K562 (cell line): ENCODE data around the gene RC3H2. TPM values are rescaled to one million over a fixed set of nuclear protein-coding genes. Genes with fewer than 3 reads are reported as not detected.
A peak's percentile ranks its signal among the peaks of the same experiment; 100 is the strongest.
"Not testable (repeated sequence)": the region's sequence is repeated elsewhere in the genome, so short reads cannot be mapped to it uniquely, and the experiment has no call there.

Experiments
- ATAC-seq: fragments of 200-7000 bp; cut with Tn5 transposase; 3 replicates; pipeline ENCODE4 v1.9.1; 2020; ENCODE audit warnings: moderate library complexity
- BruUV-seq: library from RNA; stranded (reverse); fragments of 400-500 nt; replicated peaks from 2 replicates; lab custom pipeline; 2021; lab: Mats Ljungman, UMichigan
- CTCF ChIA-PET: fragments of 300-600 bp; formaldehyde crosslinking; extraction: SDS; loops from one replicate; lab custom pipeline; 2021; ENCODE audit warnings: low intra/inter-chr PET ratio; lab: Yijun Ruan, JAX
- POLR2A ChIA-PET: fragments of 300-600, 350-650 bp; sonication (Branson Sonifier 250); formaldehyde crosslinking; extraction: SDS; loops from one replicate; lab custom pipeline; 2021; ENCODE audit warnings: antibody characterized with exemption, inconsistent platforms; lab: Yijun Ruan, JAX
- DNase-seq, 4 experiments: peaks; one replicate each; pipeline versions ENCODE4 v3.0.0 to v3.0.0-alpha.2; 2011 to 2018; ENCODE audit warnings: low spot score in 3 of 4, mixed read lengths in 3 of 4; ENCODE audit errors: extremely low read depth in 1 of 4
- FAIRE-seq: peaks from 2 replicates; lab custom pipeline; 2011; peaks lifted over from hg19 to GRCh38; lab: Jason Lieb, UNC
- H2AFZ ChIP-seq: 2 replicates; pipeline ENCODE4 v1.6.0; 2011; ENCODE audit warnings: low read depth, low read length, control low read depth, inconsistent platforms
- H3K27ac ChIP-seq: fragments of 200-600 bp; 3 replicates; pipeline ENCODE4 v1.8.0; 2011; ENCODE audit warnings: low read depth, mild to moderate bottlenecking, control low read depth, inconsistent platforms, low read length, moderate library complexity, mixed read lengths; ENCODE audit errors: extremely low read depth
- H3K27me3 ChIP-seq, 2 experiments: fragments of 300-600 bp in 1 of 2; 2 replicates in 1 of 2; 3 replicates in 1 of 2; pipeline versions ENCODE4 v1.6.0 to v1.8.0; 2011; ENCODE audit warnings: inconsistent platforms in 2 of 2, low read length in 2 of 2, mild to moderate bottlenecking in 1 of 2, mixed read lengths in 1 of 2, moderate library complexity in 1 of 2; ENCODE audit not compliant: control insufficient read depth in 2 of 2, insufficient read depth in 2 of 2
- H3K36me3 ChIP-seq: fragments of 300-600 bp; 3 replicates; pipeline ENCODE4 v1.8.0; 2011; ENCODE audit warnings: mild to moderate bottlenecking, low read length, inconsistent platforms; ENCODE audit not compliant: control insufficient read depth, insufficient read depth
- H3K4me1 ChIP-seq, 2 experiments: fragments of 200-600 bp in 1 of 2; replicated peaks in 1 of 2; 2 replicates in 1 of 2; 3 replicates in 1 of 2; pipeline versions ENCODE4 v1.5.1 to v1.8.0; 2011; ENCODE audit warnings: inconsistent platforms in 2 of 2, low read length in 2 of 2, mild to moderate bottlenecking in 1 of 2, mixed read lengths in 1 of 2, moderate library complexity in 1 of 2; ENCODE audit not compliant: control insufficient read depth in 2 of 2, insufficient read depth in 2 of 2
- H3K4me2 ChIP-seq: 2 replicates; pipeline ENCODE4 v1.6.1; 2011; ENCODE audit warnings: low read length, control low read depth, inconsistent platforms, mixed read lengths; ENCODE audit not compliant: insufficient read depth
- H3K4me3 ChIP-seq: fragments of 200-600 bp; sonication (generic), shearing (Covaris generic); 2 replicates; pipeline ENCODE4 v1.5.1; 2016; ENCODE audit warnings: control low read depth, inconsistent platforms
- H3K79me2 ChIP-seq: fragments of 200-600 bp; 3 replicates; pipeline ENCODE4 v1.8.0; 2011; ENCODE audit warnings: low read length, inconsistent platforms; ENCODE audit not compliant: control insufficient read depth, insufficient read depth
- H3K9ac ChIP-seq, 2 experiments: 2 replicates each; pipeline versions ENCODE4 v1.6.0 to v1.6.1; 2011; ENCODE audit warnings: low read depth in 2 of 2, low read length in 2 of 2, control low read depth in 1 of 2, inconsistent platforms in 1 of 2, mild to moderate bottlenecking in 1 of 2, mixed read lengths in 1 of 2; ENCODE audit not compliant: insufficient read depth in 1 of 2
- H3K9me1 ChIP-seq: one replicate; pipeline ENCODE4 v1.6.0; 2011; ENCODE audit warnings: inconsistent platforms, mild to moderate bottlenecking, low read length, moderate library complexity; ENCODE audit not compliant: control insufficient read depth, insufficient read depth
- H3K9me3 ChIP-seq: replicated peaks from 2 replicates; pipeline ENCODE4 v1.5.1; 2011; ENCODE audit warnings: low read depth, low read length, inconsistent platforms; ENCODE audit not compliant: control insufficient read depth, insufficient read depth
- H4K20me1 ChIP-seq: replicated peaks from 2 replicates; pipeline ENCODE4 v1.6.1; 2011; ENCODE audit warnings: low read length, inconsistent platforms, mixed read lengths; ENCODE audit not compliant: control insufficient read depth, insufficient read depth
- ADNP ChIP-seq: fragments of 200-800 bp; sonication (Bioruptor generic); IDR thresholded peaks from 2 replicates; pipeline ENCODE4 v1.6.1; 2016; ENCODE audit warnings: missing genetic modification characterization, missing compliant biosample characterization
- BCOR ChIP-seq: fragments of 450-650 bp; IDR thresholded peaks from 2 replicates; pipeline ENCODE4 v1.6.1; 2016
- HLTF ChIP-seq: fragments of 450-650 bp; IDR thresholded peaks from 2 replicates; pipeline ENCODE4 v1.6.1; 2016
- LARP7 ChIP-seq: fragments of 450-650 bp; IDR thresholded peaks from 2 replicates; pipeline ENCODE4 v1.6.1; 2016
- PHF20 ChIP-seq: fragments of 450-650 bp; IDR thresholded peaks from 2 replicates; pipeline ENCODE4 v1.6.1; 2018; ENCODE audit not compliant: partially characterized antibody
- TCF7L2 ChIP-seq: fragments of 150-350 bp; IDR thresholded peaks from 2 replicates; pipeline ENCODE4 v1.6.1; 2016; ENCODE audit warnings: low read depth, mild to moderate bottlenecking, low read length, moderate library complexity
- WGBS: fragments of 100-300 bp; shearing (Covaris generic); methylation state at CpG from one replicate; pipeline ENCODE4 v1.1.6; 2016; ENCODE audit warnings: low coverage, mixed read lengths; ENCODE audit not compliant: insufficient coverage; ENCODE audit errors: missing lambda C conversion rate; 5-methylcytosine and 5-hydroxymethylcytosine counted together
- in situ Hi-C: fragments of 300-500 bp; cut with MboI; formaldehyde crosslinking; loops from 4 replicates; pipeline ENCODE4 v1.15.0; 2018; ENCODE audit warnings: inconsistent platforms, mixed read lengths
- intact Hi-C: fragments of 100-400 bp; cut with micrococcal nuclease; formaldehyde crosslinking; loops from 2 replicates; pipeline ENCODE4 v1.14.2; 2022
- polyA plus RNA-seq, 8 experiments: library from polyadenylated mRNA; depleted of rRNA in 4 of 8; stranded (reverse) in 5 of 8; unstranded in 3 of 8; fragments of >200 nt; fragmentation: Nextera tagmentation in 2 of 8; fragmentation: Illumina TruSeq in 1 of 8; extraction: Ambion mirVana in 2 of 8; extraction: Trizol in 1 of 8; gene quantifications; 2 replicates each; pipeline versions ENCODE4 v1.2.1 to v1.2.3, GENCODE V29; 2011 to 2014; ENCODE audit warnings: inconsistent platforms in 1 of 8, missing spikeins in 1 of 8
- total RNA-seq, 7 experiments: library from RNA; depleted of rRNA in 6 of 7; stranded (reverse); fragments of >200 nt in 6 of 7; fragmentation: Illumina TruSeq in 2 of 7; extraction: Trizol in 2 of 7; gene quantifications; 2 replicates each; pipeline versions ENCODE4 v1.2.1 to v1.2.3, GENCODE V29; 2011 to 2021; ENCODE audit warnings: low replicate concordance in 1 of 7
- TF ChIP-seq, protein P1 (sequence below): IDR thresholded peaks from 2 replicates; pipeline ENCODE4 v1.6.1; 2016; ENCODE audit warnings: missing genetic modification characterization, missing compliant biosample characterization
- TF ChIP-seq, protein P2 (sequence below), 2 experiments: fragments of 450-650 bp; IDR thresholded peaks; 2 replicates each; pipeline ENCODE4 v1.6.1; 2016
- TF ChIP-seq, protein P3 (sequence below): sonication (generic); formaldehyde crosslinking; IDR thresholded peaks from 2 replicates; pipeline ENCODE4 v1.8.1; 2023; ENCODE audit warnings: mild to moderate bottlenecking, missing genetic modification reagents

RC3H2 gene
- total and polyA plus RNA-seq, 9 of the 15 experiments (the other 6 are each of a cell fraction or from before 2014, with no cell fraction given), result 5.6 to 35.4 (median 18.6) TPM

DNA sequence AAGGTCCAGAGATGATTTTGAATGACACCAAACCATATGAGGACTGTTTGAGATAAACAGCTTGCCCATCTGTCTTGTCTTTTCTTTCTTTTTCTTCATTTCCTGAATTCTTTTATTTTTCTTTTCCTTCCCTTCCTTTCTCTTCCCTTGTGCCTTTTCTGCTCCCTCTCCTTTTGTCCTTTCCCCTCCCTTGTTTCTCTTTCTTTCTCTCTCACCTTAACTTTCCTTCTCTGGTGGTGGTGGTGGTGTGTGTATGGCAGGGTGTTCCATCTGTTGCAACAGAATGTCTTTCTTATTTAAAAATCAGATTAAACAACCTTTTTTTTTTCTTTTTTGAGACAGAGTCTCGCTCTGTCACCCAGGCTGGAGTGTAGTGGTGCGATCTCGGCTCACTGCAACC lies 73.0 kb downstream of the RC3H2 start:
- peaks cover 4% of the 10 kb centered on the region; the same call in 1 of the 2 replicates for H4K20me1 ChIP-seq
- peak overlapping the region; percentile 69 for H2AFZ ChIP-seq
- CTCF ChIA-PET, result no interaction called here
- H3K4me1 ChIP-seq, result peaks cover 2 to 6% of the 10 kb centered on the region in 2 experiments; a peak in 4 of 5 replicates
- in situ Hi-C loops (no loop called here), intact Hi-C loops (no loop called here)
- BruUV-seq, result no TSS peak
- FAIRE-seq (no peak), DNase-seq (no peak), ATAC-seq (no peak)
- H3K9me3 ChIP-seq, result no peaks in the 10 kb centered on the region
- H3K27me3 ChIP-seq, result no peaks in the 10 kb centered on the region
- H3K9me1 ChIP-seq, result no peaks in the 10 kb centered on the region
- peaks cover 12% of the 10 kb centered on the region for H3K79me2 ChIP-seq
- H3K9ac ChIP-seq, result no peak overlapping the region
- WGBS, result 76% methylated on average over 3 of the region's 3 CpGs
- no peak overlapping the region for H3K4me2 ChIP-seq
- POLR2A ChIA-PET, result no interaction called here
- H3K36me3 ChIP-seq, result no peaks in the 10 kb centered on the region
- TF ChIP-seq, protein P1, sequence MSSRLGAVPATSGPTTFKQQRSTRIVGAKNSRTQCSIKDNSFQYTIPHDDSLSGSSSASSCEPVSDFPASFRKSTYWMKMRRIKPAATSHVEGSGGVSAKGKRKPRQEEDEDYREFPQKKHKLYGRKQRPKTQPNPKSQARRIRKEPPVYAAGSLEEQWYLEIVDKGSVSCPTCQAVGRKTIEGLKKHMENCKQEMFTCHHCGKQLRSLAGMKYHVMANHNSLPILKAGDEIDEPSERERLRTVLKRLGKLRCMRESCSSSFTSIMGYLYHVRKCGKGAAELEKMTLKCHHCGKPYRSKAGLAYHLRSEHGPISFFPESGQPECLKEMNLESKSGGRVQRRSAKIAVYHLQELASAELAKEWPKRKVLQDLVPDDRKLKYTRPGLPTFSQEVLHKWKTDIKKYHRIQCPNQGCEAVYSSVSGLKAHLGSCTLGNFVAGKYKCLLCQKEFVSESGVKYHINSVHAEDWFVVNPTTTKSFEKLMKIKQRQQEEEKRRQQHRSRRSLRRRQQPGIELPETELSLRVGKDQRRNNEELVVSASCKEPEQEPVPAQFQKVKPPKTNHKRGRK (tag), result peak; percentile 64
- TF ChIP-seq TCF7L2, result no peak
- no peak overlapping the region for H3K4me3 ChIP-seq
- no peak overlapping the region for H3K27ac ChIP-seq

DNA sequence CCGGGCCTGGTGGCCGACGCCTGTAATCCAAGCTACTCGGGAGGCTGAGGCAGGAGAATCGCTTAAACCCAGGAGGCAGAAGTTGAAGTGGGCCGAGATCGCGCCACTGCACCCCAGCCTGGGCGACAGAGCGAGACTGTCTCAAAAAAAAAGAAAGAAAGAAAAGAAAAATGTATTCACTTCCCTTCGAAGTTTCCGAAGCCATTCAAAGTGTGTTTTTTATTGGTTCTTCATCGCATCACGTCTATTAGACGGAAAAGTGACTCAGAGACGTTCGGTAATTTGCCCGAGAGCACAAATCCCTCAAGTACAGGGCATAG lies 76.2 kb downstream of the RC3H2 start:
- H4K20me1 ChIP-seq, BruUV-seq, ATAC-seq, FAIRE-seq, H3K9me1 ChIP-seq, H3K27me3 ChIP-seq, H3K9me3 ChIP-seq, DNase-seq, CTCF ChIA-PET: not testable (repeated sequence)
- Histone ChIP-seq H3K4me1 (peaks cover 10 to 13% of the 10 kb centered on the region in 2 experiments; a peak in 4 of 5 replicates), H3K4me3 (peak overlapping the region; percentile 85), H3K79me2 (peaks cover 37% of the 10 kb centered on the region), H3K36me3 (peaks cover 23% of the 10 kb centered on the region), H3K9ac (peak overlapping the region; percentile 91 to 99), H3K27ac (peak overlapping the region; percentile 91), H2AFZ (peak overlapping the region; percentile 99), H3K4me2 (peak overlapping the region; percentile 97)
- 68% methylated on average over 18 of the region's 18 CpGs for WGBS
- in situ Hi-C loops (loop anchor here (10.0 kb wide), 1 partner anchor 516 kb away; no protein-coding TSS in a partner anchor), intact Hi-C loops (loop anchor here (5.0 kb wide), 1 partner anchor 173 kb away; no protein-coding TSS in a partner anchor)
- POLR2A ChIA-PET, result interaction anchor here (0.7 to 1.5 kb wide), 3 partner anchors 10 to 151 kb away, joined by 3 to 4 read pairs (median 4); no protein-coding TSS in a partner anchor
- TF ChIP-seq LARP7 (0 out of 2 replicates have a peak, but pooled peaks have one; percentile 19), BCOR (0 out of 2 replicates have a peak, but pooled peaks have one; percentile 18), HLTF (peak; percentile 84; the same call in 1 of the 2 replicates), ADNP (tag) (peak; percentile 89), PHF20 (peak; percentile 4)
- TF ChIP-seq, protein P2, sequence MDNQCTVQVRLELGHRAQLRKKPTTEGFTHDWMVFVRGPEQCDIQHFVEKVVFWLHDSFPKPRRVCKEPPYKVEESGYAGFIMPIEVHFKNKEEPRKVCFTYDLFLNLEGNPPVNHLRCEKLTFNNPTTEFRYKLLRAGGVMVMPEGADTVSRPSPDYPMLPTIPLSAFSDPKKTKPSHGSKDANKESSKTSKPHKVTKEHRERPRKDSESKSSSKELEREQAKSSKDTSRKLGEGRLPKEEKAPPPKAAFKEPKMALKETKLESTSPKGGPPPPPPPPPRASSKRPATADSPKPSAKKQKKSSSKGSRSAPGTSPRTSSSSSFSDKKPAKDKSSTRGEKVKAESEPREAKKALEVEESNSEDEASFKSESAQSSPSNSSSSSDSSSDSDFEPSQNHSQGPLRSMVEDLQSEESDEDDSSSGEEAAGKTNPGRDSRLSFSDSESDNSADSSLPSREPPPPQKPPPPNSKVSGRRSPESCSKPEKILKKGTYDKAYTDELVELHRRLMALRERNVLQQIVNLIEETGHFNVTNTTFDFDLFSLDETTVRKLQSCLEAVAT (IDR thresholded peaks at IDR 0.05), result peak in 1 of 2 experiments; percentile 83; a peak in 2 of 4 replicates
- TF ChIP-seq, protein P3, sequence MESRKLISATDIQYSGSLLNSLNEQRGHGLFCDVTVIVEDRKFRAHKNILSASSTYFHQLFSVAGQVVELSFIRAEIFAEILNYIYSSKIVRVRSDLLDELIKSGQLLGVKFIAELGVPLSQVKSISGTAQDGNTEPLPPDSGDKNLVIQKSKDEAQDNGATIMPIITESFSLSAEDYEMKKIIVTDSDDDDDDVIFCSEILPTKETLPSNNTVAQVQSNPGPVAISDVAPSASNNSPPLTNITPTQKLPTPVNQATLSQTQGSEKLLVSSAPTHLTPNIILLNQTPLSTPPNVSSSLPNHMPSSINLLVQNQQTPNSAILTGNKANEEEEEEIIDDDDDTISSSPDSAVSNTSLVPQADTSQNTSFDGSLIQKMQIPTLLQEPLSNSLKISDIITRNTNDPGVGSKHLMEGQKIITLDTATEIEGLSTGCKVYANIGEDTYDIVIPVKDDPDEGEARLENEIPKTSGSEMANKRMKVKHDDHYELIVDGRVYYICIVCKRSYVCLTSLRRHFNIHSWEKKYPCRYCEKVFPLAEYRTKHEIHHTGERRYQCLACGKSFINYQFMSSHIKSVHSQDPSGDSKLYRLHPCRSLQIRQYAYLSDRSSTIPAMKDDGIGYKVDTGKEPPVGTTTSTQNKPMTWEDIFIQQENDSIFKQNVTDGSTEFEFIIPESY (CRISPR knock-in tag), result peak; percentile 59; the same call in 1 of the 2 replicates
